HepG2 (cell line): ENCODE results near the gene CADM1. TPM values are rescaled to one million over a fixed set of nuclear protein-coding genes. Genes with fewer than 3 reads are reported as not detected.
A peak's percentile ranks its signal among the peaks of the same experiment; 100 is the strongest.

ENCODE experiments used
- ATAC-seq: fragments of 200-7000 bp; cut with Tn5 transposase; 3 replicates; pipeline ENCODE4 v1.9.1; 2020; ENCODE audit warnings: mild to moderate bottlenecking, moderate library complexity
- BruUV-seq: library from RNA; stranded (reverse); fragments of 400-500 nt; replicated peaks from 2 replicates; lab custom pipeline; 2021; lab: Mats Ljungman, UMichigan
- CTCF ChIA-PET: fragments of 300-600 bp; formaldehyde crosslinking; extraction: SDS; loops from one replicate; lab custom pipeline; 2021; ENCODE audit warnings: low total read pairs, inconsistent platforms, low intra/inter-chr PET ratio; lab: Yijun Ruan, JAX
- POLR2A ChIA-PET: fragments of 350-600 bp; sonication (Branson Sonifier 250); formaldehyde crosslinking; loops from one replicate; lab custom pipeline; 2020; ENCODE audit warnings: antibody characterized with exemption, inconsistent platforms; lab: Yijun Ruan, JAX
- DNase-seq: peaks from one replicate; pipeline ENCODE4 v3.0.0-alpha.2; 2015; ENCODE audit warnings: low spot score
- FAIRE-seq: peaks from 3 replicates; lab custom pipeline; 2011; peaks lifted over from hg19 to GRCh38; lab: Jason Lieb, UNC
- H2AFZ ChIP-seq: one replicate; pipeline ENCODE4 v1.6.1; 2011; ENCODE audit warnings: low read length, inconsistent platforms
- H3K27ac ChIP-seq: fragments of 300-600 bp; 3 replicates; pipeline ENCODE4 v1.8.0; 2011; ENCODE audit warnings: mixed run types, mild to moderate bottlenecking, mixed read lengths, low read length, inconsistent platforms; ENCODE audit not compliant: insufficient read depth; ENCODE audit errors: extremely low read length
- H3K27me3 ChIP-seq, 2 experiments: fragments of 200-600 bp in 1 of 2; 2 replicates in 1 of 2; 3 replicates in 1 of 2; pipeline versions ENCODE4 v1.6.0 to v1.8.0; 2011; ENCODE audit warnings: low read length in 2 of 2, mild to moderate bottlenecking in 2 of 2, moderate library complexity in 2 of 2, inconsistent platforms in 1 of 2; ENCODE audit not compliant: insufficient read depth in 2 of 2, control insufficient read depth in 1 of 2
- H3K36me3 ChIP-seq, 2 experiments: fragments of 200-600 bp in 1 of 2; replicated peaks in 1 of 2; 2 replicates in 1 of 2; 3 replicates in 1 of 2; pipeline versions ENCODE4 v1.5.1 to v1.8.0; 2011; ENCODE audit warnings: low read length in 2 of 2, inconsistent platforms in 1 of 2; ENCODE audit not compliant: insufficient read depth in 2 of 2, control insufficient read depth in 1 of 2
- H3K4me1 ChIP-seq: 2 replicates; pipeline ENCODE4 v1.5.1; 2012; ENCODE audit warnings: low read length, inconsistent platforms; ENCODE audit not compliant: insufficient read depth
- H3K4me2 ChIP-seq: 2 replicates; pipeline ENCODE4 v1.6.0; 2011; ENCODE audit warnings: low read depth, low read length, inconsistent platforms
- H3K4me3 ChIP-seq, 3 experiments: fragments of 200-600 bp in 1 of 3; sonication (generic), shearing (Covaris generic) in 1 of 3; replicated peaks in 1 of 3; 2 replicates each; pipeline ENCODE4 v1.5.1; 2011 to 2016; ENCODE audit warnings: low read length in 3 of 3, inconsistent platforms in 2 of 3, low read depth in 2 of 3, mild to moderate bottlenecking in 2 of 3, control low read depth in 1 of 3, mixed read lengths in 1 of 3; ENCODE audit not compliant: insufficient read depth in 1 of 3
- H3K79me2 ChIP-seq: one replicate; pipeline ENCODE4 v1.6.1; 2011; ENCODE audit warnings: low read length, inconsistent platforms; ENCODE audit not compliant: insufficient read depth
- H3K9ac ChIP-seq: 2 replicates; pipeline ENCODE4 v1.6.0; 2011; ENCODE audit warnings: mild to moderate bottlenecking, low read depth, low read length, inconsistent platforms; ENCODE audit not compliant: insufficient read depth
- H3K9me3 ChIP-seq: 2 replicates; pipeline ENCODE4 v1.5.1; 2012; ENCODE audit warnings: mild to moderate bottlenecking, low read length
- H4K20me1 ChIP-seq: 2 replicates; pipeline ENCODE4 v1.6.0; 2011; ENCODE audit warnings: inconsistent platforms, mild to moderate bottlenecking, low read length, moderate library complexity; ENCODE audit not compliant: insufficient read depth
- CEBPB ChIP-seq: IDR thresholded peaks from 2 replicates; pipeline ENCODE4 v1.6.1; 2011; ENCODE audit warnings: low read depth, low read length, improper control_type of control experiment, borderline replicate concordance
- HCFC1 ChIP-seq: fragments of 150-350 bp; IDR thresholded peaks from 2 replicates; pipeline ENCODE4 v1.6.1; 2014; ENCODE audit warnings: low read depth, low read length
- RFX5 ChIP-seq: IDR thresholded peaks from 2 replicates; pipeline ENCODE4 v1.6.1; 2011; ENCODE audit warnings: low read depth, low read length, improper control_type of control experiment
- SIX4 ChIP-seq: sonication (generic); formaldehyde crosslinking; IDR thresholded peaks from 2 replicates; pipeline ENCODE4 v1.4.0; 2020; ENCODE audit warnings: missing genetic modification reagents
- TBP ChIP-seq: sonication (generic); formaldehyde crosslinking; IDR thresholded peaks from 2 replicates; pipeline ENCODE4 v1.5.0; 2020; ENCODE audit warnings: missing genetic modification reagents
- TP53 ChIP-seq: sonication (generic); formaldehyde crosslinking; conservative IDR thresholded peaks from 2 replicates; pipeline ENCODE4 v1.4.0; 2020; ENCODE audit warnings: missing genetic modification reagents
- ZNF101 ChIP-seq: sonication (generic); formaldehyde crosslinking; IDR thresholded peaks from 2 replicates; pipeline ENCODE4 v1.4.0; 2020; ENCODE audit warnings: mild to moderate bottlenecking, low read depth, missing genetic modification reagents, borderline replicate concordance
- ZNF691 ChIP-seq: sonication (generic); formaldehyde crosslinking; IDR thresholded peaks from 2 replicates; pipeline ENCODE4 v1.4.0; 2020; ENCODE audit warnings: missing genetic modification reagents, low read depth, mild to moderate bottlenecking, borderline replicate concordance
- WGBS: methylation state at CpG from one replicate; pipeline ENCODE4 v1.1.6; 2017; ENCODE audit warnings: low lambda C conversion rate; 5-methylcytosine and 5-hydroxymethylcytosine counted together
- in situ Hi-C: cut with HindIII; loops from 2 replicates; pipeline ENCODE4 v1.10.0; 2017; ENCODE audit warnings: low pct_unique_long_range_greater_than_20kb; ENCODE audit not compliant: extremely low pct_ligation_motif_present
- intact Hi-C: fragments of 100-400 bp; cut with micrococcal nuclease; formaldehyde crosslinking; loops from one replicate; pipeline ENCODE4 v1.10.0; 2022; ENCODE audit not compliant: unreplicated experiment
- polyA plus RNA-seq, 8 experiments: library from polyadenylated mRNA; depleted of rRNA in 3 of 8; stranded (reverse) in 7 of 8; unstranded in 1 of 8; fragments of >200 nt; fragmentation: Illumina TruSeq in 4 of 8; extraction: Trizol in 4 of 8; gene quantifications; 2 replicates each; pipeline versions ENCODE4 v1.2.1 to v1.2.3, GENCODE V29; 2011 to 2016; ENCODE audit warnings: low read depth in 4 of 8, missing spikeins in 1 of 8, mixed read lengths in 1 of 8; ENCODE audit not compliant: insufficient read depth in 1 of 8
- total RNA-seq, 5 experiments: library from RNA; depleted of rRNA; stranded (reverse); fragments of >200 nt; fragmentation: Illumina TruSeq; extraction: Trizol; gene quantifications; 2 replicates each; pipeline ENCODE4 v1.2.3, GENCODE V29; 2016; ENCODE audit warnings: low read depth in 1 of 5

CADM1 gene
- total and polyA plus RNA-seq, 2 of the 13 experiments (the other 11 are each of a cell fraction or from before 2014, with no cell fraction given): 71.3 to 122 TPM

DNA sequence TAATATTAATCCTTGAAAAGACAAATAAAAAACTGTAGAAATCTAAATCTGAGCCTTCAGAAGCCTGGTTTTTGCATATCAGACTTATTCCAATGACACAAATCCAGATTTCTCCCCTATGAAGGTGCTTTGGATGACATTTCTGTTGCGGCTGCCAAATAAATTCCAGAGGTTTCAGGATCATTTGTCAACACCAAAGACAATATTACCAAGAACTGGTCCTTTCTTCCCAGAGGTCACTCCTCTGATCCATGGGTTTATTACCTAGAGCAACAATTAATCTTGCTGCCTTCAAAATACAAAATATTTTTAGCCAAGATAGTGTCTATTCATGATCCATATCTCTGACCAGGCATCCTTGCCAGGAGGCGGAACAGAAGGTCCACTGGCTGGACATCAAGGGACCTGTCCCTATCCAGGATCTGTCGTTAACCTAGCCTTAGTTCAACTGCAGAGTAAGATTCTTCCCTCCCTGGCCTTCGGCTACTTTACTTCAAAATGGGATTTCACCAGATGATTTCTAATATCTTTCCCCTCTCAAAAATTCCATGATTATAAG is 4.9 kb downstream of the CADM1 start (continued):
- TF ChIP-seq HCFC1 (no peak), ZNF101 (CRISPR knock-in tag) (no peak)
- TF ChIP-seq, all 625 proteins: peak for 0

GRCh38 chr11:115498354-115498753 is 5.9 kb downstream of the CADM1 start:
- ChIA-PET POLR2A (no interaction called here), CTCF (no interaction called here)
- FAIRE-seq: no peak
- Histone ChIP-seq H3K4me2 (peak overlapping the region; percentile 5; the same call in 1 of the 2 replicates), H3K4me3 (no peak overlapping the region), H4K20me1 (peaks cover 4% of the 10 kb centered on the region; the same call in 1 of the 2 replicates), H3K27ac (no peak overlapping the region), H3K79me2 (peaks cover 92% of the 10 kb centered on the region), H3K9me3 (no peaks in the 10 kb centered on the region), H3K27me3 (no peaks in the 10 kb centered on the region; a peak in 1 of 5 replicates), H3K9ac (no peak overlapping the region), H3K4me1 (peaks cover 73% of the 10 kb centered on the region), H3K36me3 (0 out of 5 replicates have a peak, but pooled peaks cover 0 to 1% of the 10 kb centered on the region in 2 experiments), H2AFZ (no peak overlapping the region)
- no TSS peak for BruUV-seq
- in situ Hi-C loops (no loop called here), intact Hi-C loops (no loop called here)
- WGBS: 90% methylated on average over 9 of the region's 9 CpGs
- no peak for ATAC-seq
- DNase-seq: no peak
- no peak for TF ChIP-seq CEBPB
- TF ChIP-seq SIX4: no peak
- no peak for TF ChIP-seq ZNF691 (CRISPR knock-in tag)
- TF ChIP-seq RFX5: no peak
- TF ChIP-seq TP53 (CRISPR knock-in tag): no peak
- TF ChIP-seq TBP: no peak
